Tibial artery (tissue), 4 donors: ENCODE data around the gene WNK1.

Source experiments
- DNase-seq, 2 donors: peaks; one replicate each; pipeline ENCODE4 v3.0.0-alpha.2; 2019
- H3K27ac ChIP-seq, 2 donors: fragments of 200-600 bp; sonication (generic) in 1 of 2; 1 replicate in 1 of 2; 2 replicates in 1 of 2; pipeline ENCODE4 v1.5.1; 2018 to 2019; ENCODE audit warnings: mild to moderate bottlenecking in 1 of 2
- H3K27me3 ChIP-seq, 2 donors: fragments of 200-600 bp; sonication (generic) in 1 of 2; one replicate each; pipeline versions ENCODE4 v1.5.1 to v1.6.0; 2016 to 2019
- H3K36me3 ChIP-seq, 3 donors: fragments of 200-600 bp; sonication (generic) in 2 of 3; one replicate each; pipeline ENCODE4 v1.5.1; 2016 to 2019; ENCODE audit warnings: mild to moderate bottlenecking in 2 of 3
- H3K4me1 ChIP-seq, 4 donors: fragments of 200-600 bp; sonication (generic) in 2 of 4; 1 replicate in 3 of 4; 2 replicates in 1 of 4; pipeline ENCODE4 v1.5.1; 2016 to 2019
- H3K4me3 ChIP-seq, 2 donors: fragments of 200-600 bp; sonication (generic) in 1 of 2; 1 replicate in 1 of 2; 2 replicates in 1 of 2; pipeline ENCODE4 v1.5.1; 2018 to 2019; ENCODE audit warnings: mild to moderate bottlenecking in 2 of 2
- H3K9me3 ChIP-seq, 3 donors: fragments of 200-600 bp; sonication (generic) in 1 of 3; one replicate each; pipeline ENCODE4 v1.5.1; 2016 to 2019
- intact Hi-C: fragments of 100-400 bp; cut with DNase I; formaldehyde crosslinking; loops from one replicate; pipeline ENCODE4 v1.15.0; 2023; ENCODE audit warnings: low total_unique reads
- TF ChIP-seq, protein P1 (sequence below), 2 experiments: fragments of 200-600 bp in 1 of 2; fragments of 450-650 bp in 1 of 2; IDR thresholded peaks; one replicate each; pipeline ENCODE4 v1.5.1; 2017 to 2019; ENCODE audit warnings: antibody characterized with exemption in 2 of 2, mild to moderate bottlenecking in 1 of 2, moderate library complexity in 1 of 2

The WNK1 gene

DNA sequence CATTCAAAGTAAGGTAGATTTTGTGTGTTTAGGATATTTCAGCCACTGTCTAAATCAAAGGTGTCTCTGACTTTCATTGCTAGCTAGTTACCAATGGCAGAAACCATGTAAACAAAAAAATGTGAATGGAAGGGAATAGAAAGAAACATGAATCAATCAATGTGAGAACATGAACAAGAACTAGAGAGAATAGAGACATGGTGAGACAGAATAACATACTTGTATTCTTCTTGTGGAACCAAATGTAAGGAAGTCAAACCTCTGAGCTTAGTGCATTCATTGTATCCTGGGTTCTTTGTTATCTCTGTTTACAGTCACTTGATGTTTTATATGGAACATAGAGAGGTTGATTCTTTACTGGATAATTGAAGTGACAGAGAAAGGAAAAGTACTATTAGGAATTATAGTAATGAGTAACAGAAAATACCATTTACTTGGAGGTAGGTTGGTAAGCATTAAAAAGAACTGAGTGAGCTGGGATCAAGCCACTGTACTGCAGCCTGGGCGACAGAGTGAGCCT is 2.6 kb upstream of the WNK1 start:
- H3K27ac ChIP-seq = peak overlapping the region in 1 of 2 donors; percentile 100
- no peak for DNase-seq
- H3K4me3 ChIP-seq = no peak overlapping the region
- TF ChIP-seq, protein P1, sequence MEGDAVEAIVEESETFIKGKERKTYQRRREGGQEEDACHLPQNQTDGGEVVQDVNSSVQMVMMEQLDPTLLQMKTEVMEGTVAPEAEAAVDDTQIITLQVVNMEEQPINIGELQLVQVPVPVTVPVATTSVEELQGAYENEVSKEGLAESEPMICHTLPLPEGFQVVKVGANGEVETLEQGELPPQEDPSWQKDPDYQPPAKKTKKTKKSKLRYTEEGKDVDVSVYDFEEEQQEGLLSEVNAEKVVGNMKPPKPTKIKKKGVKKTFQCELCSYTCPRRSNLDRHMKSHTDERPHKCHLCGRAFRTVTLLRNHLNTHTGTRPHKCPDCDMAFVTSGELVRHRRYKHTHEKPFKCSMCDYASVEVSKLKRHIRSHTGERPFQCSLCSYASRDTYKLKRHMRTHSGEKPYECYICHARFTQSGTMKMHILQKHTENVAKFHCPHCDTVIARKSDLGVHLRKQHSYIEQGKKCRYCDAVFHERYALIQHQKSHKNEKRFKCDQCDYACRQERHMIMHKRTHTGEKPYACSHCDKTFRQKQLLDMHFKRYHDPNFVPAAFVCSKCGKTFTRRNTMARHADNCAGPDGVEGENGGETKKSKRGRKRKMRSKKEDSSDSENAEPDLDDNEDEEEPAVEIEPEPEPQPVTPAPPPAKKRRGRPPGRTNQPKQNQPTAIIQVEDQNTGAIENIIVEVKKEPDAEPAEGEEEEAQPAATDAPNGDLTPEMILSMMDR (IDR thresholded peaks at IDR 0.05) = no peak
- H3K27me3 ChIP-seq = no peaks in the 10 kb centered on the region
- no peaks in the 10 kb centered on the region for H3K36me3 ChIP-seq
- H3K9me3 ChIP-seq = no peaks in the 10 kb centered on the region
- H3K4me1 ChIP-seq = peaks cover 0 to 10% (median 3%) of the 10 kb centered on the region in 4 donors
- intact Hi-C loops = loop anchor here (2.0 to 10.0 kb wide), 3 partner anchors 65 to 173 kb away; no protein-coding TSS in a partner anchor

DNA sequence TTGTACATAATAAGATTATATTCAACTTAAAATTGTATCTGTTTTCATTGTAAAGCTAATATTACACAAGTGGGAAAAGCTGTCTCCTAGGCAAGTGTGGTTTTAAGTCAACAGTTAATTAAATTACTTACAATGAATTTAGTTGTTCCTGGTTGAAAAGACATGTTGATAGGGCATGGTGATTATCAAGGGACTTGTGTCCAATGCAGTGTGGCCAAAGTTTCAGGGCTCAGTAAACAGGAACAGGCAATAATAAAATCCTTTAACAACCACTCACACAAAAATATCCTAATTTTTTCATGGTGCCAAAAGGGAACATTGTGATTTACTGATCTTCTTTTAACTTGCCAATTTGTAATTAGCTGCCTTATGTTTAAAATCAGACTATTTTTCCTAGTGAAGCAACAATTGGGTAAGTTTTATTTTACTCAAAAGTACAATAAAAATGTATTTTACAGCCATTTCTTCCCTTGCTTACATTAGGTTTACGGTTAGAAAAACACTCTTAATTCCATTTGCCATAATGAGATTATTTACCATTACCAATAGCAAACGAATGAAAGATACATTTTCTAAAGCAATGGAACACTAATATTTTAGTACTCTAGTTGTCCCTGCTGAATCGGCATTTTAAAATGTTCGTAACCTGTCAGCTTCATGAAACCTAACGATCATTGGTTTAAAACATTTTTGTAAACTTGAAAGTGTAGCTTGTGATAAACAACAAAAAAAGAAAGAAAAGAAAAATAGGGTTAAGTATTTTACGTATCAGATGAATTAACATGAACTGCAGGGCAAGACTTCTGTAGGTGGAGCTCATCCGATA is 1.8 kb upstream of the WNK1 start:
- no peak for DNase-seq

GRCh38 chr12:751192-751998 is 984 bp upstream of the WNK1 start:
- intact Hi-C loops = loop anchor here (2.0 to 10.0 kb wide), 3 partner anchors 63 to 175 kb away; no protein-coding TSS in a partner anchor

More for the DNA sequence above, 1.8 kb upstream of the WNK1 start:
- H3K27me3 ChIP-seq = no peaks in the 10 kb centered on the region
- TF ChIP-seq, protein P1 (IDR thresholded peaks at IDR 0.05) = no peak
- H3K36me3 ChIP-seq = no peaks in the 10 kb centered on the region
- H3K9me3 ChIP-seq = no peaks in the 10 kb centered on the region
- peaks cover 2 to 12% (median 4%) of the 10 kb centered on the region in 4 donors for H3K4me1 ChIP-seq
- peak overlapping the region; percentile 98 to 100 for H3K27ac ChIP-seq
- H3K4me3 ChIP-seq = peak overlapping the region; percentile 92 to 94
- intact Hi-C loops = loop anchor here (2.0 to 10.0 kb wide), 3 partner anchors 64 to 174 kb away; no protein-coding TSS in a partner anchor

GRCh38 chr12:752695-753610 is 574 bp downstream of the WNK1 start:
- Histone ChIP-seq H3K4me3 (peak overlapping the region; percentile 92 to 94), H3K27ac (peak overlapping the region; percentile 98 to 100), H3K36me3 (no peaks in the 10 kb centered on the region), H3K9me3 (no peaks in the 10 kb centered on the region), H3K27me3 (no peaks in the 10 kb centered on the region), H3K4me1 (peaks cover 4 to 31% (median 13%) of the 10 kb centered on the region in 4 donors)
- TF ChIP-seq, protein P1 (IDR thresholded peaks at IDR 0.05) = peak; percentile 15 to 17
- intact Hi-C loops = loop anchor here (2.0 to 10.0 kb wide), 3 partner anchors 62 to 182 kb away; no protein-coding TSS in a partner anchor
- peak; percentile 59 to 85 for DNase-seq

More at GRCh38 chr12:751192-751998, 984 bp upstream of the WNK1 start:
- Histone ChIP-seq H3K4me1 (peaks cover 3 to 19% (median 7%) of the 10 kb centered on the region in 4 donors), H3K36me3 (no peaks in the 10 kb centered on the region), H3K9me3 (no peaks in the 10 kb centered on the region), H3K27ac (peak overlapping the region; percentile 98 to 100), H3K27me3 (no peaks in the 10 kb centered on the region), H3K4me3 (peak overlapping the region; percentile 92 to 94)
- TF ChIP-seq, protein P1 (IDR thresholded peaks at IDR 0.05) = peak; percentile 61 to 71
- peak; percentile 94 to 95 for DNase-seq
